GM12875 (cell line): Measurements from ENCODE around the gene MAP3K10.

Source experiments
- H3K4me3 ChIP-seq: one replicate; pipeline ENCODE4 v1.5.1; 2011; ENCODE audit warnings: low read depth, low read length, control low read depth
- TF ChIP-seq, protein P1 (sequence below): IDR thresholded peaks from 2 replicates; pipeline ENCODE4 v1.5.1; 2011; ENCODE audit warnings: low read depth, mild to moderate bottlenecking, control low read depth, inconsistent platforms, low read length, moderate library complexity, borderline replicate concordance; ENCODE audit not compliant: insufficient read depth

MAP3K10 gene

DNA sequence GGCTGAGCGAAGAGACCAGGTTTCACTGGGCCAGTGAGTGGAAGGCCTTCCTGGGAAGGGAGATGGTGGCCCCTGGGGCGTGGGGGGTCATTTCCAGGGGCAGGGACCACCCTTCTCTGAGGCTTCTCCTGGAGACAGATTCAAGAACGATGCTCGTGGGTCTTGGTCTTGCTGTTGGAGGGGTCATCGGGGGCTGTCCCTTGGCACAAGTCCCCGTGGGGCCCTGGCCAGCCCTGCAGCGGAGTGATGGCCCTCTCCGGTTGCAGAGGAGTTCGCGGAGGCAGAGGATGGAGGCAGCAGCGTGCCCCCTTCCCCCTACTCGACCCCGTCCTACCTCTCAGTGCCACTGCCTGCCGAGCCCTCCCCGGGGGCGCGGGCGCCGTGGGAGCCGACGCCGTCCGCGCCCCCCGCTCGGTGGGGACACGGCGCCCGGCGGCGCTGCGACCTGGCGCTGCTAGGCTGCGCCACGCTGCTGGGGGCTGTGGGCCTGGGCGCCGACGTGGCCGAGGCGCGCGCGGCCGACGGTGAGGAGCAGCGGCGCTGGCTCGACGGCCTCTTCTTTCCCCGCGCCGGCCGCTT is 22.1 kb downstream of the MAP3K10 start:
- TF ChIP-seq, protein P1, sequence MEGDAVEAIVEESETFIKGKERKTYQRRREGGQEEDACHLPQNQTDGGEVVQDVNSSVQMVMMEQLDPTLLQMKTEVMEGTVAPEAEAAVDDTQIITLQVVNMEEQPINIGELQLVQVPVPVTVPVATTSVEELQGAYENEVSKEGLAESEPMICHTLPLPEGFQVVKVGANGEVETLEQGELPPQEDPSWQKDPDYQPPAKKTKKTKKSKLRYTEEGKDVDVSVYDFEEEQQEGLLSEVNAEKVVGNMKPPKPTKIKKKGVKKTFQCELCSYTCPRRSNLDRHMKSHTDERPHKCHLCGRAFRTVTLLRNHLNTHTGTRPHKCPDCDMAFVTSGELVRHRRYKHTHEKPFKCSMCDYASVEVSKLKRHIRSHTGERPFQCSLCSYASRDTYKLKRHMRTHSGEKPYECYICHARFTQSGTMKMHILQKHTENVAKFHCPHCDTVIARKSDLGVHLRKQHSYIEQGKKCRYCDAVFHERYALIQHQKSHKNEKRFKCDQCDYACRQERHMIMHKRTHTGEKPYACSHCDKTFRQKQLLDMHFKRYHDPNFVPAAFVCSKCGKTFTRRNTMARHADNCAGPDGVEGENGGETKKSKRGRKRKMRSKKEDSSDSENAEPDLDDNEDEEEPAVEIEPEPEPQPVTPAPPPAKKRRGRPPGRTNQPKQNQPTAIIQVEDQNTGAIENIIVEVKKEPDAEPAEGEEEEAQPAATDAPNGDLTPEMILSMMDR, result no peak
- H3K4me3 ChIP-seq, result no peak overlapping the region

DNA sequence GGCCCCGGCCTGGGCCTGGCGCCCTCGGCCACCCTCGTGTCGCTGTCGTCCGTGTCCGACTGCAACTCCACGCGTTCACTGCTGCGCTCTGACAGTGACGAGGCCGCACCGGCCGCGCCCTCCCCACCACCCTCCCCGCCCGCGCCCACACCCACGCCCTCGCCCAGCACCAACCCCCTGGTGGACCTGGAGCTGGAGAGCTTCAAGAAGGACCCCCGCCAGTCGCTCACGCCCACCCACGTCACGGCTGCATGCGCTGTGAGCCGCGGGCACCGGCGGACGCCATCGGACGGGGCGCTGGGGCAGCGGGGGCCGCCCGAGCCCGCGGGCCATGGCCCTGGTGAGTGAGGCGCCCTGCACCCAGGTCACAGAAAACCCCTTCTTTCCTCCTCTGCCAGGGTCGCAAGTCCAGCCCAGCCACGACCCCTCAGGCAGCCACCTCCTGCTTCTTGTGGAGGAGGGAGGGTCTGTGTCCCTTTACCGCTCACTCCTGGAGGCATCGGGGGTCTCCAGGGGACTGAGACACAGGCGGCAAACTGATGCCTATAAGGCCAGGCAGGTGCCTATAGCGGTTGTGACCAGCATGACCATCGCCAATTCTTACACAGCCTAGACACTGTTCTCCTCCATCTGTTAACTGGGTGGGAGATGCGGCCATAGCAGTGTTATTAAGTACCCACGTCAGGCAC is 22.8 kb downstream of the MAP3K10 start:
- TF ChIP-seq, protein P1, result no peak
- H3K4me3 ChIP-seq, result no peak overlapping the region

DNA sequence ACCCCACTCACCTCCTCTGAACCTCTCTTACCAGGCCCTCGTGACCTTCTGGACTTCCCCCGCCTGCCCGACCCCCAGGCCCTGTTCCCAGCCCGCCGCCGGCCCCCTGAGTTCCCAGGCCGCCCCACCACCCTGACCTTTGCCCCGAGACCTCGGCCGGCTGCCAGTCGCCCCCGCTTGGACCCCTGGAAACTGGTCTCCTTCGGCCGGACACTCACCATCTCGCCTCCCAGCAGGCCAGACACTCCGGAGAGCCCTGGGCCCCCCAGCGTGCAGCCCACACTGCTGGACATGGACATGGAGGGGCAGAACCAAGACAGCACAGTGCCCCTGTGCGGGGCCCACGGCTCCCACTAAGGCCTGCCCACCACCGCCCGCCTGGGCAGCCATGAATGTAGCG is 23.7 kb downstream of the MAP3K10 start:
- TF ChIP-seq, protein P1, result no peak
- no peak overlapping the region for H3K4me3 ChIP-seq

DNA sequence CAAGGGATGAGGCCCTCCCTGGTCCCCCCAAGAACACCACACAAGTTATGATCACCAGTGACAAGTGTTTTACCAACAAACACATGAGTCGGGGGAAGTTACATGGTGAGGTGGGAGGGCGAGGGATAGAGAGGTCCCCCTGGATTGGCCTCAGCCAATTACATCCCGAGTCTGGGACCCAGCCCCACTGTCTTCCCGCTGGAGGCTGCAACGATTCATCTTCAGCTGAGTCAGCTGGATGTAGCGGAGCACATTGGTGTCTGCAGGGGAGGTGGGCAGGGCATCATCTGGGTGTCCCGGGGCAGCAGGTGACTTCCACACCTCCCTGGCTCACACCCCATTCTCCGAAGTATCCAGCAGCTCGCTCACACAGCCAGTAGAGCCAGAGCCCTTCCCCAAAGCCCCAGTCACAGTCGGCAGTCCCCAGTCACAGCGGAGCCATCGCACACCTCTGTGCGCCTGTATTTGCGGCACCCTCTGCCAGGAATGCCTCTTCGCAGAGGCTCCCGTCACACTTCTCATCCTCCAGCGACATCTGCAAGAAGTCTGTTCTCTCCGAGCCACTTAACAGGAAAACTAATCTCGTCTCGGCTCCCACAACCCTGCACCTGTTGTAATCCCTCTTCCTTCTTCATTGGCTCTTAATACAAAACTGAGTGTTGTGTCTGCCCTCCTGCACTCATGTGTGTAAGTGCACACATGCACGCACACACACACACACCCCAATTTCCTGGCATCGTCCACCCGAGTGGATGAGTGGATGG is 25.0 kb downstream of the MAP3K10 start:
- TF ChIP-seq, protein P1, result no peak
- H3K4me3 ChIP-seq, result no peak overlapping the region

DNA sequence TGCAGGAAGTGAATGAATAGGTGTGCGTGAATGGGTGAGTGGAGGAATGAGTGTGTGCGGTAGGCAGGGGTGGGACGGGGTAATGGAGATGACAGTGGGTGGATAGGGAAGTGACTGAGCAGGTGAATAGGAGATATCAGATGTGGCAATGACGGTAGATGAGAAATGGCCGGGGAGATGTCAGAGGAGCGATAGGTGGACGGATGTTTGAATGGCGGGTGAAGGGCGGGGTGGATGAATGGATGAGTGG is 25.5 kb downstream of the MAP3K10 start:
- TF ChIP-seq, protein P1, result no peak
- H3K4me3 ChIP-seq, result no peak overlapping the region

DNA sequence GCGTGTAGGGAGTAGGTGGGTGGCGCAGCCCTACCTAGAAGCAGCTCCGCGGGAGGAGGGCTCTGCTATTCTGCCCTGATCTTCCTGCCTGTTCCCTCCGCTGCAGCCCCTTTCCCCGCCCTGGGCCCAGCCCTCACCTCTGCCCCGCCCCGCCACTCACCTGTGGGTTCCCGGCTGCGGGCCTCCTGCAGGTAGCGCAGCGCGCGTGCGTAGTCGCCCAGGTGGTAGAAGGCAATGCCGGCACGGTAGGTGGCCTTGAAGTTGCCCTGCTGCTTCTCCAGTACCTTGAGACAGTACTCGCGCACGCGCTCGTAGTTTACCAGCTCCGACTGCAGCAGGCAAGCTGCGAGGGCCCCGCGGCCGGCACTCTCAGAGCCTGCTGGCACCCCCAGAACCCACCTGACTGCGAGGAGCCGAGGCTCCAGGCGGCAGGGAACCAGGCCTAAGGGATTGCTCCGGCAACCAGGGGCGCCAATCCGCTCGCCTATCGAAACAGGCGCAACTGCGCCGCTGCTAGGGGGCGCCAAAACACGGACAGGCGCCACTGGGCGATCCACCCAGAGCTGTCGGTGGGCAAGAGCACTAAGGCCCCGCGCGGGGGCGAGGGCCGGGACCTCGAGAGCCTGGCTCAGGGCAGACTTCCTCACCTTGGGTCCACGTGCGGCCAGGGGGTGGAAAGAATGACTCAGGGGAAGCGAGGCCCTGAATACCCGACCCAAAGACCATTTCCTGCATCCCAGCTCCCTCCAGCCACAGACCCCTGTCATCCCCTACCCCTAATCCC is 26.0 kb downstream of the MAP3K10 start:
- TF ChIP-seq, protein P1, result peak; percentile 53; the same call in 1 of the 2 replicates
- H3K4me3 ChIP-seq, result no peak overlapping the region
